GM21390 (cell line): ENCODE data around the gene IGSF3.
A peak's percentile ranks its signal among the peaks of the same experiment; 100 is the strongest.
"Not testable (repeated sequence)": the region's sequence is repeated elsewhere in the genome, so short reads cannot be mapped to it uniquely, and the experiment has no call there.

Experiments
- ATAC-seq: cut with Tn5 transposase; IDR thresholded peaks from one replicate; pipeline ENCODE4 v1.9.1; 2021; ENCODE audit not compliant: unreplicated experiment

IGSF3 gene

GRCh38 chr1:116580446-116581322 is 86.8 kb downstream of the IGSF3 start:
- no peak for ATAC-seq

GRCh38 chr1:116579259-116579875 is 88.2 kb downstream of the IGSF3 start:
- ATAC-seq, result no peak

- ATAC-seq, result no peak
These were observed 89.0 kb downstream of the IGSF3 start for GRCh38 chr1:116578581-116578980.

GRCh38 chr1:116577759-116578314 is 89.7 kb downstream of the IGSF3 start:
- ATAC-seq, result no peak

GRCh38 chr1:116574581-116575291 is 92.8 kb downstream of the IGSF3 start:
- no peak for ATAC-seq

GRCh38 chr1:116573431-116574095 is 94.0 kb downstream of the IGSF3 start:
- ATAC-seq, result no peak

GRCh38 chr1:116572771-116573430 is 94.6 kb downstream of the IGSF3 start:
- no peak for ATAC-seq

- ATAC-seq, result no peak
These were observed 95.4 kb downstream of the IGSF3 start for GRCh38 chr1:116572099-116572498.

GRCh38 chr1:116571215-116571919 is 96.2 kb downstream of the IGSF3 start:
- no peak for ATAC-seq

- ATAC-seq, result peak; percentile 58
These were observed 96.9 kb downstream of the IGSF3 start, which contains the start of gene CD58 for GRCh38 chr1:116570358-116571214. Gene CD58, minus strand, starts transcription at chr1:116571026. Its CDS starts 54 bp downstream, at chr1:116570972.

GRCh38 chr1:116569776-116570357 is 97.7 kb downstream of the IGSF3 start:
- peak; percentile 28 for ATAC-seq

GRCh38 chr1:116569381-116569670 is 98.2 kb downstream of the IGSF3 start:
- no peak for ATAC-seq

- no peak for ATAC-seq
These were observed 98.7 kb downstream of the IGSF3 start for GRCh38 chr1:116568662-116569380.

GRCh38 chr1:116567790-116568661 is 99.5 kb downstream of the IGSF3 start:
- ATAC-seq, result no peak

- no peak for ATAC-seq
These were observed 102.3 kb downstream of the IGSF3 start for GRCh38 chr1:116565222-116565621.

GRCh38 chr1:116564426-116564825 is 103.1 kb downstream of the IGSF3 start:
- ATAC-seq, result no peak

GRCh38 chr1:116562465-116562864 is 105.1 kb downstream of the IGSF3 start:
- ATAC-seq, result not testable (repeated sequence)
